GM12878 (cell line): ENCODE measurements around the gene EEPD1. TPM values are rescaled to one million over a fixed set of nuclear protein-coding genes. Genes with fewer than 3 reads are reported as not detected.

Source experiments
- ATAC-seq: fragments of 200-7000 bp; cut with Tn5 transposase; 3 replicates; pipeline ENCODE4 v1.9.1; 2020; ENCODE audit warnings: mild to moderate bottlenecking, moderate library complexity
- BruUV-seq: library from RNA; stranded (reverse); fragments of 400-500 nt; replicated peaks from 2 replicates; lab custom pipeline; 2021; lab: Mats Ljungman, UMichigan
- CTCF ChIA-PET: fragments of 300-600 bp; sonication (Branson Sonifier 250); formaldehyde crosslinking; extraction: SDS; loops from one replicate; lab custom pipeline; 2021; ENCODE audit warnings: inconsistent platforms; lab: Yijun Ruan, JAX
- POLR2A ChIA-PET: fragments of 350-600 bp; formaldehyde crosslinking; extraction: SDS; loops from one replicate; lab custom pipeline; 2021; ENCODE audit warnings: inconsistent platforms; lab: Charles Lee
- RAD21 ChIA-PET: fragments of 300-600 bp; sonication (Branson Sonifier 250); formaldehyde crosslinking; loops from one replicate; lab custom pipeline; 2023; ENCODE audit warnings: antibody characterized with exemption; ENCODE audit not compliant: unreplicated experiment; lab: Charles Lee
- SMC1A ChIA-PET: fragments of 300-600 bp; sonication (Branson Sonifier 250); formaldehyde crosslinking; loops from one replicate; lab custom pipeline; 2023; ENCODE audit not compliant: unreplicated experiment, uncharacterized antibody; lab: Charles Lee
- DNase-seq: peaks from one replicate; pipeline ENCODE4 v3.0.0-alpha.2; 2011; ENCODE audit warnings: low read depth, low spot score
- FAIRE-seq: peaks from 3 replicates; lab custom pipeline; 2011; peaks lifted over from hg19 to GRCh38; lab: Jason Lieb, UNC
- H2AFZ ChIP-seq: 2 replicates; pipeline ENCODE4 v1.6.0; 2011; ENCODE audit warnings: low read depth, low read length, control low read depth; ENCODE audit not compliant: control insufficient read depth
- H3K27ac ChIP-seq: 2 replicates; pipeline ENCODE4 v1.5.1; 2011; ENCODE audit warnings: control low read depth; ENCODE audit not compliant: control insufficient read depth, insufficient read depth
- H3K27me3 ChIP-seq, 2 experiments: replicated peaks in 1 of 2; 2 replicates each; pipeline versions ENCODE4 v1.6.0 to v1.6.1; 2011; ENCODE audit warnings: low read length in 1 of 2; ENCODE audit not compliant: control insufficient read depth in 2 of 2, insufficient read depth in 2 of 2
- H3K36me3 ChIP-seq, 2 experiments: 2 replicates each; pipeline ENCODE4 v1.5.1; 2011; ENCODE audit warnings: low read length in 1 of 2; ENCODE audit not compliant: control insufficient read depth in 2 of 2, insufficient read depth in 2 of 2
- H3K4me1 ChIP-seq: 2 replicates; pipeline ENCODE4 v1.6.1; 2011; ENCODE audit warnings: mild to moderate bottlenecking, low read length, moderate library complexity, mixed read lengths; ENCODE audit not compliant: control insufficient read depth, insufficient read depth
- H3K4me2 ChIP-seq: 2 replicates; pipeline ENCODE4 v1.6.0; 2011; ENCODE audit warnings: control low read depth; ENCODE audit not compliant: control insufficient read depth, insufficient read depth
- H3K4me3 ChIP-seq: fragments of 200-600 bp; sonication (generic); 2 replicates; pipeline ENCODE4 v1.5.1; 2016
- H3K79me2 ChIP-seq: 2 replicates; pipeline ENCODE4 v1.6.0; 2011; ENCODE audit warnings: low read length; ENCODE audit not compliant: control insufficient read depth, insufficient read depth
- H3K9ac ChIP-seq: 2 replicates; pipeline ENCODE4 v1.8.0; 2011; ENCODE audit warnings: low read length, control low read depth, mixed read lengths; ENCODE audit not compliant: control insufficient read depth, insufficient read depth
- H3K9me3 ChIP-seq: replicated peaks from 3 replicates; pipeline ENCODE4 v1.5.1; 2011; ENCODE audit warnings: mild to moderate bottlenecking, low read length; ENCODE audit not compliant: control insufficient read depth, insufficient read depth
- H4K20me1 ChIP-seq: 2 replicates; pipeline ENCODE4 v1.6.0; 2011; ENCODE audit not compliant: control insufficient read depth, insufficient read depth
- ASH2L ChIP-seq: fragments of 300-600, 200-600 bp; sonication (generic); IDR thresholded peaks from 2 replicates; pipeline ENCODE4 v1.6.1; 2017; ENCODE audit warnings: low read depth, mild to moderate bottlenecking, borderline replicate concordance
- CBFB ChIP-seq: IDR thresholded peaks from 2 replicates; pipeline ENCODE4 v1.6.1; 2016; ENCODE audit warnings: antibody characterized with exemption, low read depth
- CEBPB ChIP-seq, 2 experiments: fragments of 150-350 bp in 1 of 2; IDR thresholded peaks; 2 replicates each; pipeline ENCODE4 v1.6.1; 2012 to 2014; ENCODE audit warnings: low read depth in 2 of 2, low read length in 2 of 2, borderline replicate concordance in 1 of 2, inconsistent platforms in 1 of 2
- CHD4 ChIP-seq: fragments of 200-600 bp; sonication (generic); IDR thresholded peaks from 2 replicates; pipeline ENCODE4 v1.6.1; 2016; ENCODE audit warnings: mild to moderate bottlenecking
- HDAC6 ChIP-seq: fragments of 200-600 bp; sonication (generic); IDR thresholded peaks from one replicate; pipeline ENCODE4 v1.8.0; 2017; ENCODE audit warnings: antibody characterized with exemption; ENCODE audit not compliant: unreplicated experiment
- IKZF2 ChIP-seq, 2 experiments: fragments of 450-650 bp; IDR thresholded peaks; 2 replicates each; pipeline ENCODE4 v1.6.1; 2017; ENCODE audit warnings: mild to moderate bottlenecking in 2 of 2, moderate library complexity in 2 of 2
- IRF3 ChIP-seq: fragments of 450-650 bp; IDR thresholded peaks from 2 replicates; pipeline ENCODE4 v1.6.1; 2014; ENCODE audit warnings: mild to moderate bottlenecking
- JUNB ChIP-seq: IDR thresholded peaks from 2 replicates; pipeline ENCODE4 v1.6.1; 2016; ENCODE audit warnings: antibody characterized with exemption, mild to moderate bottlenecking
- MYC ChIP-seq: IDR thresholded peaks from 2 replicates; pipeline ENCODE4 v1.6.1; 2011; ENCODE audit warnings: mild to moderate bottlenecking, low read length, moderate library complexity, inconsistent platforms; ENCODE audit not compliant: insufficient read depth, insufficient replicate concordance, insufficient read length, severe bottlenecking
- POLR2A ChIP-seq: IDR thresholded peaks from 2 replicates; pipeline ENCODE4 v1.6.1; 2011; ENCODE audit warnings: low read depth, mild to moderate bottlenecking, low read length
- RB1 ChIP-seq: fragments of 450-650 bp; formaldehyde crosslinking; IDR thresholded peaks from 2 replicates; pipeline ENCODE4 v1.6.1; 2017; ENCODE audit warnings: mild to moderate bottlenecking, borderline replicate concordance
- SIX5 ChIP-seq: IDR thresholded peaks from 2 replicates; pipeline ENCODE4 v1.6.1; 2011; ENCODE audit warnings: mild to moderate bottlenecking, low read depth, low read length, moderate library complexity; ENCODE audit not compliant: severe bottlenecking
- ZNF24 ChIP-seq: fragments of 450-650 bp; IDR thresholded peaks from 2 replicates; pipeline ENCODE4 v1.6.1; 2017; ENCODE audit warnings: antibody characterized with exemption, mild to moderate bottlenecking
- ZNF622 ChIP-seq: fragments of 450-650 bp; IDR thresholded peaks from 2 replicates; pipeline ENCODE4 v1.6.1; 2017; ENCODE audit warnings: mild to moderate bottlenecking, inconsistent platforms
- ZSCAN29 ChIP-seq: fragments of 450-650 bp; IDR thresholded peaks from 2 replicates; pipeline ENCODE4 v1.6.1; 2017; ENCODE audit warnings: mild to moderate bottlenecking, moderate library complexity
- WGBS: methylation state at CpG from one replicate; pipeline ENCODE4 v1.1.6; 2016; ENCODE audit warnings: low lambda C conversion rate; ENCODE audit not compliant: insufficient replicate concordance, insufficient coverage; ENCODE audit errors: missing lambda C conversion rate; 5-methylcytosine and 5-hydroxymethylcytosine counted together
- in situ Hi-C: fragments of 300-500 bp; cut with MboI; formaldehyde crosslinking; loops from 9 replicates; pipeline ENCODE4 v1.14.3; 2018; ENCODE audit warnings: mixed read lengths
- intact Hi-C: fragments of 100-400 bp; cut with micrococcal nuclease; formaldehyde crosslinking; loops from one replicate; pipeline ENCODE4 v1.14.2; 2022; ENCODE audit not compliant: unreplicated experiment
- polyA plus RNA-seq, 11 experiments: library from polyadenylated mRNA; depleted of rRNA in 4 of 11; unstranded in 6 of 11; stranded (reverse) in 5 of 11; fragments of >200 nt; fragmentation: Nextera tagmentation in 4 of 11; fragmentation: Illumina TruSeq in 1 of 11; extraction: Ambion mirVana in 4 of 11; extraction: Trizol in 1 of 11; gene quantifications; 1 replicate in 1 of 11; 2 replicates in 10 of 11; pipeline versions ENCODE4 v1.2.1 to v1.2.3, GENCODE V29; 2011 to 2016; ENCODE audit warnings: inconsistent platforms in 2 of 11, missing spikeins in 2 of 11, low read depth in 1 of 11
- total RNA-seq, 4 experiments: library from RNA; depleted of rRNA in 3 of 4; stranded (reverse); fragments of >200 nt in 3 of 4; fragmentation: Illumina TruSeq in 1 of 4; extraction: Trizol in 1 of 4; gene quantifications; 2 replicates each; pipeline versions ENCODE4 v1.2.1 to v1.2.3, GENCODE V29; 2013 to 2021

The EEPD1 gene
- total and polyA plus RNA-seq, 10 of the 15 experiments (the other 5 are each of a cell fraction or from before 2014, with no cell fraction given), result 0.24 to 2.8 (median 0.86) TPM; not detected in 1

- intact Hi-C loops, result no loop called here
- H3K4me3 ChIP-seq, result no peak overlapping the region
- in situ Hi-C loops, result no loop called here
- H4K20me1 ChIP-seq, result no peaks in the 10 kb centered on the region
- H3K9ac ChIP-seq, result no peak overlapping the region
- BruUV-seq, result no TSS peak
- 49% methylated on average over 16 of the region's 16 CpGs for WGBS
- DNase-seq, result no peak
- no peak for ATAC-seq
- H3K36me3 ChIP-seq, result no peaks in the 10 kb centered on the region
- no peaks in the 10 kb centered on the region for H3K9me3 ChIP-seq
- ChIA-PET POLR2A (no interaction called here), SMC1A (no interaction called here), RAD21 (no interaction called here), CTCF (no interaction called here)
- no peaks in the 10 kb centered on the region for H3K79me2 ChIP-seq
- FAIRE-seq, result no peak
- no peak overlapping the region for H2AFZ ChIP-seq
- no peak overlapping the region for H3K27ac ChIP-seq
- H3K4me1 ChIP-seq, result no peaks in the 10 kb centered on the region
- TF ChIP-seq SIX5, result no peak
- TF ChIP-seq IKZF2 (IDR thresholded peaks at IDR 0.05), result no peak
- TF ChIP-seq HDAC6, result no peak
- no peak for TF ChIP-seq POLR2A
- TF ChIP-seq CHD4, result no peak
- TF ChIP-seq ZSCAN29, result no peak
- no peak for TF ChIP-seq ZNF622
- TF ChIP-seq ASH2L, result no peak
- no peak for TF ChIP-seq MYC
- TF ChIP-seq CBFB, result no peak
- TF ChIP-seq IRF3, result no peak
- no peak for TF ChIP-seq RB1
- TF ChIP-seq JUNB, result no peak
- TF ChIP-seq CEBPB (IDR thresholded peaks at IDR 0.05; ENCODE audit: borderline replicate concordance in 1 of 2, low read depth in 2 of 2, low read length in 2 of 2), result no peak
- no peak for TF ChIP-seq ZNF24
- no peak overlapping the region for H3K4me2 ChIP-seq
- no peaks in the 10 kb centered on the region; a peak in 1 of 4 replicates for H3K27me3 ChIP-seq
Observed at GRCh38 chr7:36224934-36225858, 72.1 kb downstream of the EEPD1 start.
